ENCODE data around the gene SLC25A45.

The SLC25A45 gene, protein sequence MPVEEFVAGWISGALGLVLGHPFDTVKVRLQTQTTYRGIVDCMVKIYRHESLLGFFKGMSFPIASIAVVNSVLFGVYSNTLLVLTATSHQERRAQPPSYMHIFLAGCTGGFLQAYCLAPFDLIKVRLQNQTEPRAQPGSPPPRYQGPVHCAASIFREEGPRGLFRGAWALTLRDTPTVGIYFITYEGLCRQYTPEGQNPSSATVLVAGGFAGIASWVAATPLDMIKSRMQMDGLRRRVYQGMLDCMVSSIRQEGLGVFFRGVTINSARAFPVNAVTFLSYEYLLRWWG

DNA sequence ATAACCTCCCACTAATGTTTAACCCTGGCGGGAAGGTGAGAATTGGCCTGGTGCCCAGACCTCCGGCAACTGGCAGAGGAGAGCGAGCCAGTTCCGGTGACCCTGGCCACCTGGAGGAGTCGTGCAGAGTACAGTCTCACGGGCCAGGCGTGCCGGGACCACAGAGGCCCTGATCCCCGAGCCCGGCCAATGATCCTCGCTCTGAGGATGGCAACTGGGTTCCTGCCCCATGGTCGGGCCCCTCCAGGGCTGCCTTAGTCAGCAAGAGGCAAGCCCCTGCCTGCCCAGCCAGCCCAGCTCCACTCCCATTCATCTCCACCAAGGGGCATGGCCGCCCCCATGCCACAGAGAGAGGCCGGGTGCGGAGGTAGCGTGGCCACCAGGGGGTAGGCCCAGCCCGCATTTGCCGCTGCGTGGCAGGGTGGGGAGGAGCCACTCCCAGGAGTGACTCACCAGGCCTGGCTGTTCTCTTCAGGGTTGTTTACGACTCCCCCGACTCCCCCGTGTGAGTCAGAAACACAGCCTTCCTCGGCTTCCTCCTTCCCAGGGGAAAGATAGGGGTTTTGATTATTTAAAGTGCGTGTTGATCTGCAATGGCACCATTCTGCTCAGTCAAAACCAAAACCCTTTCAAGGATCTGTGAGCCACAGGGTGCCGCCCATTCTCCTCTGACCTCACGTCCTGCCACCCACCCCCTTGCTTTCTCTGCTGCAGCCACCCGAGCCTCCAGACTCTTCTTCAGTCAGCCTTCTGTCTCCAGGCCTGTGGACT lies at the start of gene SLC25A45:
TSS of gene SLC25A45 (minus strand) at position 614 of the 771 bp plus-strand sequence. CDS start 695 bp downstream, outside the sequence.
- peak within 1 kb of the TSS; percentile 99 for H3K27ac Mint-ChIP-seq
- no peaks in the 10 kb centered on the region for H3K27me3 Mint-ChIP-seq
- H3K9me3 Mint-ChIP-seq = no peaks in the 10 kb centered on the region
- peak within 1 kb of the TSS; percentile 89 for H3K4me3 Mint-ChIP-seq
- H3K4me1 Mint-ChIP-seq (ENCODE audit: low read depth) = peaks cover 61% of the 10 kb centered on the region
- H3K36me3 Mint-ChIP-seq (ENCODE audit: low read depth) = no peaks in the 10 kb centered on the region

DNA sequence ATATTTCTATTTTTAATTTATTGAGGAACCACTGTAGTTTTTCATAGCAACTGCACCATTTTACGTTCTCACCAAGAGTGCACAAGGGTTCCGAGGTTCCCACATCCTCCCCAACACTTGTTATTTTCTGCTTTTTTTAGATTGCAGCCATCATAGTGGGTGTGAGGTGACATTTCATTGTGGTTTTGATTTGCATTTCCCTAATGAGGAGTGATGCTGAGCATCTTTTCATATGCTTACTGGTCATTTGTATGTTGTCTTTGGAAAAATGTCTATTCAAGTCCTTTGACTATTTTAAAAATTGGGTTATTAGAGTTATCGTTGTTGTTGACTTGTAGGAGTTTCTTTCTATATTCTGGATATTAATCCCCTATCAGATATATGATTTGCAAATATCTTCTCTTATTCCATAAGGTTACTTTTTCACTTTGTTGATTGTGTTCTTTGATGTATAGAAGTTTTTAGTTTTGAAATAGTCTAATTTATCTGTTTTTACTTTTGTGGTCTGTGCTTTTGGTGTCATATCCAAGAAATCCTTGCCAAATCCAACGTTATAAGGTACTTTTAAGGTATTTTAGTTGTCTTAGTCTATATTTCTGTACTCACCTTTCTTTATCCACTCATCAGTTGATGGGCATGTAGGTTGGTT lies 49.1 kb upstream of the SLC25A45 start:
- no peaks in the 10 kb centered on the region for H3K27me3 Mint-ChIP-seq
- H3K4me1 Mint-ChIP-seq (ENCODE audit: low read depth) = peaks cover 96% of the 10 kb centered on the region
- peak overlapping the region; percentile 80 for H3K27ac Mint-ChIP-seq
- peak overlapping the region; percentile 64 for H3K4me3 Mint-ChIP-seq
- no peaks in the 10 kb centered on the region for H3K9me3 Mint-ChIP-seq
- peaks cover 59% of the 10 kb centered on the region for H3K36me3 Mint-ChIP-seq (ENCODE audit: low read depth)

DNA sequence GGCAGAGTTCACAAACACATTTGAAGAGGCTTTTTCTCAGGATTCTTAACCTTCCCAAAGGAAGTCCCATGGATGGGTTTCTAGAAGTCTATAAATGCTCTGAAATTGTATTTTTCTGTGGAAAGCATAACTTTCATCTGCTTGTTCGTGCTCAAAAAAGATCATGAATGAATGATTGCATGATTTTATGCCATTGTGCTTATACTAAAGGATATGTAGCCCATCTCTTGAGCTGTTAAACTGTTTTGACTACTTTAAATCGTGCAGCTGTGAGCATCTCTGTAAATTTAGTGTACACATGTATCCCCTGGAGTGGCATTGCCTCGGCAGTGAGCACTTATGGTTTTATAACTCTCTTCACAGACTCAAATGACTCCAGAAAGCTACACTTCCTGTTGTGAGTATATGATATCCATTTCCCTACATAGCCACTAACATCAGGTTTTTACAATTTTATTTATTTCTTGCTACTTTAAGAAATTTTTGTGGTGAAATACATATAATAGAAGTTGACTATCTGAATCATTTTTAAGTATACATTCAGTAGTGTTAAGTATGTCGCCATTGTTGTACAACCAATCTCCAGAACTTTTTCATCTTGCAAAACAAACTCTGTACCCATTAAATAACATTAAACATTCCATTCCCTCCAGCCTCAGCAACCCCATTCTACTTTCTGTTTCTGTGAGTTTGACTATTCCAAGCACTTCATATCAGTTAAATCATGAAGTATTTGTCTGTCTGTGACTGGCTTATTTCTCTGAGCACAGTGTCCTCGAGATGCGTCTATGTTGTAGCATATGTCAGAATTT lies 48.2 kb upstream of the SLC25A45 start:
- Mint-ChIP-seq H3K36me3 (ENCODE audit: low read depth) (peaks cover 61% of the 10 kb centered on the region), H3K27me3 (no peaks in the 10 kb centered on the region), H3K27ac (peak overlapping the region; percentile 100), H3K4me1 (ENCODE audit: low read depth) (peaks cover 94% of the 10 kb centered on the region), H3K9me3 (no peaks in the 10 kb centered on the region), H3K4me3 (peak overlapping the region; percentile 99)

DNA sequence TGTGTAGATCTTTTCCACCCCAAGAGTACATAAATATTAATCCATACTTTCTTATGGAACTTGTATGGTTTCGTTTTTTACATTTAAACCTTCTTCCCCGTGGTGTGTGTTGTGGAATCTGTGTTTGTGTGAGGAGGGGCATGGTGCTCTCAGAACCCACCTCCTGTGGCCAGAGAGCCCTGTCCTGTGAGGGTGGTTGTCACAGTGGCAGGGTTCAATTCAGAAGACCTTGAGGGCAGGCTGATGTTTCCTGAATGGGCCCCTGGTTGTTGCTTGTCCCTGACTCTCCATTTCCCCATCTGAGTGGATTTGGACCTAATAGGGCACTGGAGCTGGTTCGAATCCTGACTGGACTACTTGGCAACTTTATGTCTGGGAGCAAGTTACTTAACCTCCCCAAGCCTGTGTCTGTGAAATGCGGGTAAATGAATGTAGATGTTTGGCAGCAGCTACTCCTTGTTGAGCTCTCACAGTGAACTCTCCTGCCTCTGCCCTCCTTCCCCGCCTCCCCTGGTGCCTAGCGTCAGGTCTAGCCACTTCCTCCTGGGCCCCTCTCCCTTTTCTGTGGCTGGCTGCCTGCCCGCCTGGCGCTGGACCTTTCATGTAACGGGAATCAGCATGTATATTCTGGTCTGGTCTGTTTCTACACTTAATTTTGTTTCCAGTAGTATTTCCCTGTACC lies 47.4 kb upstream of the SLC25A45 start:
- Mint-ChIP-seq H3K9me3 (no peaks in the 10 kb centered on the region), H3K4me3 (peak overlapping the region; percentile 99), H3K36me3 (ENCODE audit: low read depth) (peaks cover 61% of the 10 kb centered on the region), H3K4me1 (ENCODE audit: low read depth) (peaks cover 95% of the 10 kb centered on the region), H3K27ac (peak overlapping the region; percentile 100), H3K27me3 (no peaks in the 10 kb centered on the region)

DNA sequence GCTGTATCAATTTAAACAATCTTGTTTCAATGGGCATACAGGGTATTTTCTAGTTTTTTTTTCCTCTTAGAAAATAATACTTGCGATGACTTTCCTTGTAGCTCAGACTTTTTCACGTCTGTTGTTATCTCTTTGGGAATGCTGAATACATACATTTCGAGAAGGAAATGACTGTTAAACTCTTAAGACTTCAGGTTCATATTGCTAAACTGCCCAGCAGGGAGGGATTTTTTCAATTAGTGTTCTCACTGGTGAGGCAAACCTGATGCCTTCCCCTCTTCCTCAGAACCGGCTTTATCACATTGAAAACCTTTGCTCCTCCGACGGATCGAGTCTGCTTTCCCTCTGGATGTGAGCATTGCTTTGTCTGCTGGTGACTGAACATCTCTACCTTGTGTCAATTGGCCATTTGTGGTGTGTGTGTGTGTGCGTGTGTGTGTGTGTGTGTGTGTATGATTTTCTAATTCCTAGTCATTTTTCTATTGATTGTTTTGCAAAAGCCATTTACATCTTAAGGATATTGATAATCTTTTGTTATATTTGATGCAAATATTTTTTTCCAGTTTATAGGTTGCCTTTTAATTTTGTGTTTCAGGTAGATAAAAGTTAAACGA lies 46.7 kb upstream of the SLC25A45 start:
- H3K27ac Mint-ChIP-seq = peak overlapping the region; percentile 100
- no peaks in the 10 kb centered on the region for H3K27me3 Mint-ChIP-seq
- H3K9me3 Mint-ChIP-seq = no peaks in the 10 kb centered on the region
- H3K36me3 Mint-ChIP-seq (ENCODE audit: low read depth) = peaks cover 61% of the 10 kb centered on the region
- peaks cover 95% of the 10 kb centered on the region for H3K4me1 Mint-ChIP-seq (ENCODE audit: low read depth)
- peak overlapping the region; percentile 99 for H3K4me3 Mint-ChIP-seq

DNA sequence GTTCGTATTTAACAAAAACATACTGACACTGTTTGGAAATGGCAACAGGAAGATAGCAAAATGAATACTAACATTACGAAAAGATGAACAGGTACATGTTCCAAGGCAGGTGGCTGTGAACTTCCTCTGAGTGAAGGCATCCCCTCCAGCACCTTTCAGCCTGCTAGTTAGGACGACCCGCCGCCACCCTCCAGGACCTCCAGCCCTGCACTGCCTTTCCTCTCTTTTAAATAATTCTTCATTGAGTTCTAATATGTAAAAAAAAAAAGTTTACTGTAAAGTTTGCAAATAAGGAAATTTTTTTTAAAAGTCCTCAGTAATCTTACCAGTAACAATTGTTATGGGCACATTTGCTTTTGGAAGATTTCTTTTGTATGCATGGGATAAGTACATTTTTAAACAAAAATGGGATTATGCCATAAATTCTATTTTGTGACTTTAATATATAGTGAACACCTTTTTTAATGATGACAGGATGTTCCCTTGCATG lies 46.2 kb upstream of the SLC25A45 start:
- Mint-ChIP-seq H3K4me3 (peak overlapping the region; percentile 99), H3K9me3 (no peaks in the 10 kb centered on the region), H3K36me3 (ENCODE audit: low read depth) (peaks cover 64% of the 10 kb centered on the region), H3K4me1 (ENCODE audit: low read depth) (peaks cover 95% of the 10 kb centered on the region), H3K27ac (peak overlapping the region; percentile 100), H3K27me3 (no peaks in the 10 kb centered on the region)

DNA sequence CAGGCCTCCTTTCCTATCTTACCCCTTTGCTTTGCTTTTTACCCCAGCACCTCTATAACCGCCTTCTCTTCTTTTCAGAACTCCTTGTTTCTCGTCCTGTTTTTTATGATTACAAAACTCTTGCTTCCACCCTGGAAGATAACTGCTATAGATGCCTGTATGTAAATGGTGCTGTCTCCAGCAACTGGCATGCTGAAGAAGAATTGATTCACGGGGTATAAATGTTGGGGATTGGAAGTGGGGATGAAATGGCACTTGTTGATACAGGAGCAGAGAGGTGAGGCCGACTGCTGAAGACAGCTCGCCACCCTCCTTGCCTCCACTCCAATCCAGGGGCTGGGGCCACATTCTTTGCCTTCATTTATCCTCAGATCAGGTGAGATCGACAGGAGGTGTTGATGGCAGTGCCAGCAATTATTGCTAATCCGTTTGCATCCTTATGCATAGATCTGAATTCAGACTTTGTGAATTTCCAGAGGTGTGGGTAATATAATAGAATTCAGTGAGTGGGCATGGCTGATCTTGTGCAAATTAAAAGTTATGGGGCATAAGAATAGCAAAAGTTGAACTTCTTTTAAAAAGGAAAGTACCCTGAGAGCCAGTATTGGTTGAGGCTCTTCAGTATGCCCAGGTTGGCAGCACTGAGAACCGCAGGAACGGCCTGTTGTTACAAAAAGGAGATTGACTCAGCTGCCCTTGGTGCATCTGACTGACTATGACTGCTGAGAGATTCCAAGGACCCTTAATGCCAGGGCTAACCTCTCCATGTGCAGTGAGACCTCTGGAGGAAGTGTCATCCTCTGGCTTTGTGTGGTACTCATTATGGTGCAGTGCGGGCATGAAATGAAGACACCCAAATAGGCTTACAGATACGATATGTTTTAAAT lies 45.5 kb upstream of the SLC25A45 start:
- H3K4me3 Mint-ChIP-seq = peak overlapping the region; percentile 99
- H3K9me3 Mint-ChIP-seq = no peaks in the 10 kb centered on the region
- no peaks in the 10 kb centered on the region for H3K27me3 Mint-ChIP-seq
- H3K27ac Mint-ChIP-seq = peak overlapping the region; percentile 100
- peaks cover 68% of the 10 kb centered on the region for H3K36me3 Mint-ChIP-seq (ENCODE audit: low read depth)
- peaks cover 92% of the 10 kb centered on the region for H3K4me1 Mint-ChIP-seq (ENCODE audit: low read depth)

DNA sequence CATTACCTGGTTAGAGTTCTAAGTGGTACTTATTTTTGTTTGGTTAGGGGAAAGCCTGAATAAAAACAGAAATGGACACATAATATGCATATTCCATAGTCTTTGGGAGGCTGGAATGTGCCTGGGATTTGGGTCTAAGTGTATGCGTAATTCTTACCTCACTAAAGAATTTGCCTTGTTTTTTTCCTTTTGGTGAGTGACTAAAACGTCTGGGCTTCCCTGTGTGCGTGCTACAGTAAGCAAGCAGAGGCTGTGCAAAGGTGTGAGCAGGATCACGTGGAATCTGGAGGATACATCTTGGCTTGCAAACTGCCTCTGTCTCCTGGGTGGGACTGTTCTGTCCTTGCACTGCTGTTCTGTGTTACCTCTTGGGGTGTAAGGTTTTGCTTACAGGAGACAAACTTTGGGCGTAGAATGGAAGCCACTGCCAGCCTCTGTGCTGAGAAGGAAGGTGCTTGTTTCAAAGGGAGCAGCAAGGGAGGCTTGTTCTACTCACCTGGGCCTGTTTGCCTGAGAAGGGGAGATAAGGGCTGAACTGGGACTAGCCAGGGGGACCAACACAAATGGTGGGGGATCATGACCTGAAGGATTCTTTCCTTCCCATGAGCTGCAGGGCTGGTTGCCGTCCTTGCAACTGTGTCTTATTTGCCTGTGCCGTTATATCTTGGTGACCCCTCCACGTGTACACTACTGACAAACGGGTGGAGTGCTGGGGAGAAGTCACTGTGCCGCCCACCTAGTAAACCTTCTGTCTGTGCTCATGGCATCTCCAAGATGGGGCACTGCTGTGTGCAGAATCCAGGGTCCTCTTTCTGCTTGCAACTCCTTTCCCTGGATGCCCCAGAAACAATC lies 44.6 kb upstream of the SLC25A45 start:
- Mint-ChIP-seq H3K36me3 (ENCODE audit: low read depth) (peaks cover 68% of the 10 kb centered on the region), H3K4me3 (peak overlapping the region; percentile 99), H3K4me1 (ENCODE audit: low read depth) (peaks cover 89% of the 10 kb centered on the region), H3K27ac (peak overlapping the region; percentile 100), H3K9me3 (no peaks in the 10 kb centered on the region), H3K27me3 (no peaks in the 10 kb centered on the region)

DNA sequence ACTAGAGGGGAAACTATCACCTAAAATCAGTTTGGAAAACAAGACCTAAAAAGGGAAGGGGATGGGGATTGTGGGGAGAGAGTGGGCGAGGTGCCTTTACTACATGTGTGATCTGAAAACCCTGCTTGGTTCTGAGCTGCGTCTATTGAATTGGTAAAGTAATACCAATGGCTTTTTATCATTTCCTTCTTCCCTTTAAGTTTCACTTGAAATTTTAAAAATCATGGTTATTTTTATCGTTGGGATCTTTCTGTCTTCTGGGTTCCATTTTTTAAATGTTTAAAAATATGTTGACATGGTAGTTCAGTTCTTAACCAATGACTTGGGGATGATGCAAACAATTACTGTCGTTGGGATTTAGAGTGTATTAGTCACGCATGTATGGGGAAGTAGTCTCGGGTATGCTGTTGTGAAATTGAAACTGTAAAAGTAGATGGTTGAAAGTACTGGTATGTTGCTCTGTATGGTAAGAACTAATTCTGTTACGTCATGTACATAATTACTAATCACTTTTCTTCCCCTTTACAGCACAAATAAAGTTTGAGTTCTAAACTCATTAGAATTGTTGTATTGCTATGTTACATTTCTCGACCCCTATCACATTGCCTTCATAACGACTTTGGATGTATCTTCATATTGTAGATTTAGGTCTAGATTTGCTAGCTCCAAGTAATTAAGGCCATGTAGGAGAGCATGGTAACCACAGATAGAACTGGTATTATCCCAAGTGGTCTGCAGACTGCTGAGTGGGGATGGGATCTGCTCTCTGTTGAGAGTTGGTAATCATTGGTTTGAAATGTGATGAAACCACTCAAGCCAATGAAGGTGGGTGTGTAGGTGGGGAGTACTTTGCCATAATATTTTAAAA lies 43.8 kb upstream of the SLC25A45 start:
- Mint-ChIP-seq H3K4me1 (ENCODE audit: low read depth) (peaks cover 81% of the 10 kb centered on the region), H3K4me3 (peak overlapping the region; percentile 99), H3K27me3 (no peaks in the 10 kb centered on the region), H3K36me3 (ENCODE audit: low read depth) (peaks cover 65% of the 10 kb centered on the region), H3K27ac (peak overlapping the region; percentile 100), H3K9me3 (no peaks in the 10 kb centered on the region)

DNA sequence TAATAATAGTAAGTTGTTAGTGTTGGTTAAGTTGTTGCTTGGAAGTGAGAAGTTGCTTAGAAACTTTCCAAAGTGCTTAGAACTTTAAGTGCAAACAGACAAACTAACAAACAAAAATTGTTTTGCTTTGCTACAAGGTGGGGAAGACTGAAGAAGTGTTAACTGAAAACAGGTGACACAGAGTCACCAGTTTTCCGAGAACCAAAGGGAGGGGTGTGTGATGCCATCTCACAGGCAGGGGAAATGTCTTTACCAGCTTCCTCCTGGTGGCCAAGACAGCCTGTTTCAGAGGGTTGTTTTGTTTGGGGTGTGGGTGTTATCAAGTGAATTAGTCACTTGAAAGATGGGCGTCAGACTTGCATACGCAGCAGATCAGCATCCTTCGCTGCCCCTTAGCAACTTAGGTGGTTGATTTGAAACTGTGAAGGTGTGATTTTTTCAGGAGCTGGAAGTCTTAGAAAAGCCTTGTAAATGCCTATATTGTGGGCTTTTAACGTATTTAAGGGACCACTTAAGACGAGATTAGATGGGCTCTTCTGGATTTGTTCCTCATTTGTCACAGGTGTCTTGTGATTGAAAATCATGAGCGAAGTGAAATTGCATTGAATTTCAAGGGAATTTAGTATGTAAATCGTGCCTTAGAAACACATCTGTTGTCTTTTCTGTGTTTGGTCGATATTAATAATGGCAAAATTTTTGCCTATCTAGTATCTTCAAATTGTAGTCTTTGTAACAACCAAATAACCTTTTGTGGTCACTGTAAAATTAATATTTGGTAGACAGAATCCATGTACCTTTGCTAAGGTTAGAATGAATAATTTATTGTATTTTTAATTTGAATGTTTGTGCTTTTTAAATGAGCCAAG lies 42.9 kb upstream of the SLC25A45 start:
- Mint-ChIP-seq H3K27ac (peak overlapping the region; percentile 100), H3K4me1 (ENCODE audit: low read depth) (peaks cover 77% of the 10 kb centered on the region), H3K9me3 (no peaks in the 10 kb centered on the region), H3K27me3 (no peaks in the 10 kb centered on the region), H3K4me3 (peak overlapping the region; percentile 99), H3K36me3 (ENCODE audit: low read depth) (peaks cover 65% of the 10 kb centered on the region)

Data from stimulated activated naive CD8-positive, alpha-beta T cell treated with anti-CD3 and anti-CD28 coated beads, Interleukin-15, Interleukin-2, amounts not matched to agents 100 ng/mL and 50 ng/mL, for 24 hours (primary cell).